Measurements from ENCODE around the gene ALAS1.

GRCh38 chr3:52213005-52213404, 15.0 kb downstream of the ALAS1 start:
- TF ChIP-seq CTCF (IDR thresholded peaks at IDR 0.05) (no peak), POLR2A (IDR thresholded peaks at IDR 0.05) (no peak)
